ENCODE measurements around the gene LRRC70. TPM values are rescaled to one million over a fixed set of nuclear protein-coding genes. Genes with fewer than 3 reads are reported as not detected.

Gene LRRC70
- polyA plus RNA-seq, 3 donors, result 0.23 to 2.4 TPM; not detected in 1

DNA sequence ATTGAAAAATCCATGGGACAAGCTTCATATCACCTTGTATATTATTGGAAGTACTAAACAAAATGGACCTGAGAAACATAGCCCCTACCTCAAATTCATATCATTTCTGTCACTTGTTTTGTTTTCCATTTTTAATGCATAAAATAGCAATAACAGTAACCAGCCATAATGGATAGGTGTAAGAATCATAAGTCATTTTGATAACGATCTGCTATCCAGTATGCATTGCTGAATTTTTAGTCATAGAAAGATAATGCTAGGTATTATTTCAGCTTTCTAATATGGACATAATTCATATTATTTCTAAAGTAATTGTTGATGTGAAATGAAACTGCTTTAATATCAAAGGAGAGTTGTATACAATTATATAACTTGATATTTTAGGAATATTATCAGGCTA lies 1.1 kb upstream of the LRRC70 start:
- no CpG with 5 or more reads among the region's 1 CpG for WGBS (ENCODE audit: insufficient coverage)
- no peaks in the 10 kb centered on the region for H4K20me1 ChIP-seq (ENCODE audit: insufficient read depth, low read length)

DNA sequence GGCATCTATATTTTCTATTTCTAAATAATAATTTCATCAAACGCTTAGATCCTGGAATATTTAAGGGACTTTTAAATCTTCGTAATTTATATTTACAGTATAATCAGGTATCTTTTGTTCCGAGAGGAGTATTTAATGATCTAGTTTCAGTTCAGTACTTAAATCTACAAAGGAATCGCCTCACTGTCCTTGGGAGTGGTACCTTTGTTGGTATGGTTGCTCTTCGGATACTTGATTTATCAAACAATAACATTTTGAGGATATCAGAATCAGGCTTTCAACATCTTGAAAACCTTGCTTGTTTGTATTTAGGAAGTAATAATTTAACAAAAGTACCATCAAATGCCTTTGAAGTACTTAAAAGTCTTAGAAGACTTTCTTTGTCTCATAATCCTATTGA lies 1.1 kb downstream of the LRRC70 start:
- intact Hi-C loops (cut with micrococcal nuclease), result no loop called here
- no CpG with 5 or more reads among the region's 5 CpGs for WGBS (ENCODE audit: insufficient coverage)

More for the DNA sequence above, 1.1 kb upstream of the LRRC70 start:
- H3K9me3 Mint-ChIP-seq, result peaks cover 0 to 2% (median 0%) of the 10 kb centered on the region in 7 donors
- Histone ChIP-seq H3K27ac (ENCODE audit: low read depth in 1 of 2, low read length in 2 of 2) (no peak overlapping the region), H2AFZ (ENCODE audit: insufficient read depth, low read depth, low read length, poor library complexity, severe bottlenecking) (no peak overlapping the region), H3K4me3 (replicated peaks in 1 of 3; ENCODE audit: low read depth in 2 of 3, low read length in 3 of 3) (no peak overlapping the region), H3K9ac (ENCODE audit: insufficient read depth, low read length, poor library complexity, severe bottlenecking) (no peak overlapping the region), H3K36me3 (replicated peaks in 1 of 2; ENCODE audit: control insufficient read depth in 1 of 2, insufficient read depth in 2 of 2, low read length in 2 of 2) (no peaks in the 10 kb centered on the region), H3K4me1 (ENCODE audit: control insufficient read depth in 1 of 2, insufficient read depth in 2 of 2, low read length in 2 of 2) (peaks cover 3 to 8% of the 10 kb centered on the region in 2 donors), H3K79me2 (ENCODE audit: insufficient read depth, low read length) (no peaks in the 10 kb centered on the region), H3K4me2 (replicated peaks; ENCODE audit: extremely low read depth, low read length, poor library complexity, severe bottlenecking) (no peak overlapping the region), H3K9me3 (replicated peaks in 1 of 2; ENCODE audit: control insufficient read depth in 1 of 2, insufficient read depth in 1 of 2, low read length in 2 of 2) (no peaks in the 10 kb centered on the region), H3K27me3 (ENCODE audit: control insufficient read depth in 2 of 2, insufficient read depth in 2 of 2, low read length in 2 of 2) (no peaks in the 10 kb centered on the region)
- no peak overlapping the region for H3K4me3 Mint-ChIP-seq
- H3K27ac Mint-ChIP-seq, result no peak overlapping the region
- no peak for DNase-seq
- peaks cover 7 to 8% of the 10 kb centered on the region in 2 donors for H3K36me3 Mint-ChIP-seq
- intact Hi-C loops (cut with micrococcal nuclease), result no loop called here
- peaks cover 0 to 2% (median 0%) of the 10 kb centered on the region in 3 donors for H3K27me3 Mint-ChIP-seq (ENCODE audit: low read depth in 3 of 3)
- TF ChIP-seq, protein P1, sequence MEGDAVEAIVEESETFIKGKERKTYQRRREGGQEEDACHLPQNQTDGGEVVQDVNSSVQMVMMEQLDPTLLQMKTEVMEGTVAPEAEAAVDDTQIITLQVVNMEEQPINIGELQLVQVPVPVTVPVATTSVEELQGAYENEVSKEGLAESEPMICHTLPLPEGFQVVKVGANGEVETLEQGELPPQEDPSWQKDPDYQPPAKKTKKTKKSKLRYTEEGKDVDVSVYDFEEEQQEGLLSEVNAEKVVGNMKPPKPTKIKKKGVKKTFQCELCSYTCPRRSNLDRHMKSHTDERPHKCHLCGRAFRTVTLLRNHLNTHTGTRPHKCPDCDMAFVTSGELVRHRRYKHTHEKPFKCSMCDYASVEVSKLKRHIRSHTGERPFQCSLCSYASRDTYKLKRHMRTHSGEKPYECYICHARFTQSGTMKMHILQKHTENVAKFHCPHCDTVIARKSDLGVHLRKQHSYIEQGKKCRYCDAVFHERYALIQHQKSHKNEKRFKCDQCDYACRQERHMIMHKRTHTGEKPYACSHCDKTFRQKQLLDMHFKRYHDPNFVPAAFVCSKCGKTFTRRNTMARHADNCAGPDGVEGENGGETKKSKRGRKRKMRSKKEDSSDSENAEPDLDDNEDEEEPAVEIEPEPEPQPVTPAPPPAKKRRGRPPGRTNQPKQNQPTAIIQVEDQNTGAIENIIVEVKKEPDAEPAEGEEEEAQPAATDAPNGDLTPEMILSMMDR (IDR thresholded peaks at IDR 0.05), result no peak
- peaks cover 37% of the 10 kb centered on the region for H3K4me1 Mint-ChIP-seq

More for the DNA sequence above, 1.1 kb downstream of the LRRC70 start:
- H3K27ac ChIP-seq (ENCODE audit: low read depth in 1 of 2, low read length in 2 of 2), result no peak overlapping the region
- H3K9ac ChIP-seq (ENCODE audit: insufficient read depth, low read length, poor library complexity, severe bottlenecking), result no peak overlapping the region
- no peaks in the 10 kb centered on the region for H3K36me3 ChIP-seq (replicated peaks in 1 of 2; ENCODE audit: control insufficient read depth in 1 of 2, insufficient read depth in 2 of 2, low read length in 2 of 2)
- no peaks in the 10 kb centered on the region for H3K9me3 ChIP-seq (replicated peaks in 1 of 2; ENCODE audit: control insufficient read depth in 1 of 2, insufficient read depth in 1 of 2, low read length in 2 of 2)
- no peak overlapping the region for H3K4me2 ChIP-seq (replicated peaks; ENCODE audit: extremely low read depth, low read length, poor library complexity, severe bottlenecking)
- H3K4me3 Mint-ChIP-seq, result no peak overlapping the region
- H2AFZ ChIP-seq (ENCODE audit: insufficient read depth, low read depth, low read length, poor library complexity, severe bottlenecking), result no peak overlapping the region
- H3K27ac Mint-ChIP-seq, result no peak overlapping the region
- peaks cover 0 to 8% of the 10 kb centered on the region in 2 donors for H3K4me1 ChIP-seq (ENCODE audit: control insufficient read depth in 1 of 2, insufficient read depth in 2 of 2, low read length in 2 of 2)
- H3K36me3 Mint-ChIP-seq, result peaks cover 7 to 8% of the 10 kb centered on the region in 2 donors
- no peaks in the 10 kb centered on the region for H3K27me3 ChIP-seq (ENCODE audit: control insufficient read depth in 2 of 2, insufficient read depth in 2 of 2, low read length in 2 of 2)
- TF ChIP-seq, protein P1 (IDR thresholded peaks at IDR 0.05), result no peak
- no peaks in the 10 kb centered on the region for H3K27me3 Mint-ChIP-seq (ENCODE audit: low read depth in 3 of 3)
- H3K4me1 Mint-ChIP-seq, result peaks cover 27% of the 10 kb centered on the region
- no peak for DNase-seq
- H3K79me2 ChIP-seq (ENCODE audit: insufficient read depth, low read length), result no peaks in the 10 kb centered on the region
- no peaks in the 10 kb centered on the region for H4K20me1 ChIP-seq (ENCODE audit: insufficient read depth, low read length)
- H3K4me3 ChIP-seq (replicated peaks in 1 of 3; ENCODE audit: low read depth in 2 of 3, low read length in 3 of 3), result no peak overlapping the region
- peaks cover 0 to 2% (median 0%) of the 10 kb centered on the region in 7 donors for H3K9me3 Mint-ChIP-seq

Data from CD14-positive monocyte (primary cell).